ENCODE measurements around the gene IL16. TPM values are rescaled to one million over a fixed set of nuclear protein-coding genes. Genes with fewer than 3 reads are reported as not detected.

Gene IL16
- total RNA-seq, 1 donor from 2014 or later: 0.79 TPM

DNA sequence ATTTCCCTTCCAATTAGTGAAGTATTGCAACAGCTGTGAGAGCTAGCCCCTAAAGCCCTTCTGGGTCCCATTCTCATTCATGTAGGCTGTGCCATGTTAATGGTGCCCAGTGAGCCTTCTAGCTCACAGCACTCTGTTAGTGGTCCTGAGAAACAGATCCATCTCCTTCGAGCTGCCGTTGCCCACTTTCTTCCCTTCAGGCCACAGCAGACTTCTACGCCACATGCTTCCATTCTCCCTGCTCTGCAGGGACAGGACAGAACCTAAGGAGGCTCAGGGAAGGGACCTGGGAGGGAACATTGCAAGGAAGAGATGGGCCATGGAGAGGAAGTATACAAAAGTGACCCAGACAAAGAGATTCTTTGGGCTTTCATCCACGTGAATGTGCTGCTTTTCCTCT is 139.0 kb downstream of the IL16 start:
- DNase-seq (ENCODE audit: low read depth) (no peak), FAIRE-seq (no peak)
- H3K36me3 ChIP-seq (ENCODE audit: control insufficient read depth, insufficient read depth, low read length): no peaks in the 10 kb centered on the region
- H3K27me3 ChIP-seq (ENCODE audit: control insufficient read depth, insufficient read depth, low read length): no peaks in the 10 kb centered on the region
- H3K4me3 ChIP-seq (ENCODE audit: low read depth, low read length): no peak overlapping the region
- no peak for TF ChIP-seq CTCF (IDR thresholded peaks at IDR 0.05; ENCODE audit: insufficient read depth, low read length, severe bottlenecking)

DNA sequence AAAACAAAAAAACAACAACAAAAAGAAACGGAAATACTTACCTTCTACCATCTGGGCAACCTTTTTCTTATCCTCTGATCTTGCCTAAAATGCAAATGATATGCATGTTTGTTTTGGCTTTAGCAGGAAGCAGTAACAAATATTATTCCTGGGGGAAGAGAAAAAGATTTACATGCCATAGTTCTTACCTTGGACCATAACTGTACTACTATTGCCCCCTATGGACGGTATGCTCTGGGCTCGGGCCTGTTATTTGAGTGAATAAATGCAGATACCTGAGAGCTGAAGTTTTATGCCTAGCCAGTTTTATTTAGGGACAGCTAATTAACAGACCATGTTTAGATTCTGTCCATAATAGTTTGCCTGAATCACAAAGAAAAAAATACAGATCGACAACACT is 139.9 kb downstream of the IL16 start:
- Histone ChIP-seq H3K4me3 (ENCODE audit: low read depth, low read length) (no peak overlapping the region), H3K27me3 (ENCODE audit: control insufficient read depth, insufficient read depth, low read length) (no peaks in the 10 kb centered on the region), H3K36me3 (ENCODE audit: control insufficient read depth, insufficient read depth, low read length) (no peaks in the 10 kb centered on the region)
- DNase-seq (ENCODE audit: low read depth): peak; percentile 43
- TF ChIP-seq CTCF (IDR thresholded peaks at IDR 0.05; ENCODE audit: insufficient read depth, low read length, severe bottlenecking): peak; percentile 38
- no peak for FAIRE-seq

- Histone ChIP-seq H3K4me3 (ENCODE audit: low read depth, low read length) (no peak overlapping the region), H3K27me3 (ENCODE audit: control insufficient read depth, insufficient read depth, low read length) (no peaks in the 10 kb centered on the region), H3K36me3 (ENCODE audit: control insufficient read depth, insufficient read depth, low read length) (no peaks in the 10 kb centered on the region)
- FAIRE-seq: no peak
- DNase-seq (ENCODE audit: low read depth): no peak
- no peak for TF ChIP-seq CTCF (IDR thresholded peaks at IDR 0.05; ENCODE audit: insufficient read depth, low read length, severe bottlenecking)
Measured at GRCh38 chr15:81337241-81337640, 140.6 kb downstream of the IL16 start.

- no peak for TF ChIP-seq CTCF (IDR thresholded peaks at IDR 0.05; ENCODE audit: insufficient read depth, low read length, severe bottlenecking)
- no peak overlapping the region for H3K4me3 ChIP-seq (ENCODE audit: low read depth, low read length)
- DNase-seq (ENCODE audit: low read depth) (no peak), FAIRE-seq (no peak)
- H3K36me3 ChIP-seq (ENCODE audit: control insufficient read depth, insufficient read depth, low read length): no peaks in the 10 kb centered on the region
- no peaks in the 10 kb centered on the region for H3K27me3 ChIP-seq (ENCODE audit: control insufficient read depth, insufficient read depth, low read length)
Measured at GRCh38 chr15:81337713-81338157, 141.1 kb downstream of the IL16 start.

DNA sequence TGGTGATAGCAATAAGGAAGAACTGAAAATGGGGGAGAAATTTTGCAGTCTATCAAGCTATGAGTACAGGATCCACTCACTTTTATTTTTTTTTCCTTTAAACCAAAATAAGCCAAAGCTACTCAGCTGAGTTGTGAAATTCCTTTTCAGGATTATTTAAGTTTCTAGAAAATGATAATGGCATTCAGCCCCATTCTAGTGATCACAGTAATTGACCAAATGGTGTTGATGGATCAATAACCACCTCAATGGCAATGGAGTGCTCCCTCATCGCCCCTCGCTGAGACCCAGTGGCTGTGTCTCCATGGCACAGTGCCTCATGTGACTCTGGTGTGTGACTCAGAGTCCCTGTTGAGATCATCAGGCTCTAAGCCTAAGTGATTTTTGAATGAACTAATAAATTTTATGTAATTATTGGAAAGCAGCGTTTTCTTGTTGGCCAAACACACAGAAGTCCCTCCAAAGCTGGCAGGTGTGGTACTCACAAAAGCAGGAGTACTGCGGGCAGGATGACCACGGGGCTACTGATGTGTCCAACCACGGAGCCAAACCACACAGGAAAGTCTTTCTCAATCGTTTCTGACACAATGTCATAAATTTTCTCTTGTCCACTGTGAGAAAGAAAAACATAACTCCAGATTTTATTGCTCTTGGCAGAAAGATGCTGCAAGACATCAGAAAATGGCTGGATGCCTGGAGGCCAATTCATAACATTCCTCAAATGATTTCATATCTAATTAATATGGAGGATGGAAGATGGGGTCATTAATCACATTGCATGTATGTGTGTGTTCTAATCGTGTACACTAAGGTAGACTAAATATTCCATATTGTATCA is 141.7 kb downstream of the IL16 start:
- FAIRE-seq: no peak
- no peaks in the 10 kb centered on the region for H3K36me3 ChIP-seq (ENCODE audit: control insufficient read depth, insufficient read depth, low read length)
- H3K4me3 ChIP-seq (ENCODE audit: low read depth, low read length): no peak overlapping the region
- DNase-seq (ENCODE audit: low read depth): peak; percentile 15
- no peaks in the 10 kb centered on the region for H3K27me3 ChIP-seq (ENCODE audit: control insufficient read depth, insufficient read depth, low read length)
- no peak for TF ChIP-seq CTCF (IDR thresholded peaks at IDR 0.05; ENCODE audit: insufficient read depth, low read length, severe bottlenecking)

DNA sequence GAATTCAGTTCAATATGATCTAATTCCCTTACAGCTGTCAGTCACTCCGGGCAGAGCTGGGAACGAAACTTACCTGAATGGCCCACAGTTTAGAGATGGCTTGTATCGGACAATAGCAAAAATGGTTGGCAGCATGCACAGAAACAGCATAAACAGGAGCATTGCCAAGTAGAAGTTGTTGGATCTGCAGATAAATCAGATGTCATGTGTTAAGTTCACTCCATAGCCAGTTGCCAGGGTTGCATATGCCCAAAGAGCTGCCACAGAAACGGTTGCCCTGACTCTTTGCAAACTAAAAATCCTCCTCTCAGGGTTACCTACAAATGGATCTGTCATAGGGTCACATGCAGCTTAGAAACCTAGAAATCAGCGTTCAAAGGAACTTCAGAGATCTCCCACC is 142.6 kb downstream of the IL16 start:
- DNase-seq (ENCODE audit: low read depth) (no peak), FAIRE-seq (no peak)
- H3K27me3 ChIP-seq (ENCODE audit: control insufficient read depth, insufficient read depth, low read length): no peaks in the 10 kb centered on the region
- H3K4me3 ChIP-seq (ENCODE audit: low read depth, low read length): no peak overlapping the region
- no peak for TF ChIP-seq CTCF (IDR thresholded peaks at IDR 0.05; ENCODE audit: insufficient read depth, low read length, severe bottlenecking)
- H3K36me3 ChIP-seq (ENCODE audit: control insufficient read depth, insufficient read depth, low read length): no peaks in the 10 kb centered on the region

All from bronchial epithelial cell (primary cell).